HUDEP-2 (cell line): Measurements from ENCODE around the gene GRIP1.
"Not testable (repeated sequence)": the region's sequence is repeated elsewhere in the genome, so short reads cannot be mapped to it uniquely, and the experiment has no call there.

ENCODE experiments used
- DNase-seq, 76 experiments: peaks; one replicate each; lab custom pipeline; 2025; ENCODE audit not compliant: unreplicated experiment in 76 of 76; lab: John Stamatoyannopoulos, UW

The GRIP1 gene

GRCh38 chr12:66539431-66539830 lies 139.4 kb downstream of the GRIP1 start:
- DNase-seq: no peak

GRCh38 chr12:66538970-66539369 lies 139.9 kb downstream of the GRIP1 start:
- no peak for DNase-seq

- no peak for DNase-seq
Observed at GRCh38 chr12:66537876-66538275, 141.0 kb downstream of the GRIP1 start.

- no peak for DNase-seq
Observed at GRCh38 chr12:66533767-66534166, 145.1 kb downstream of the GRIP1 start.

GRCh38 chr12:66531766-66532165 lies 147.1 kb downstream of the GRIP1 start:
- DNase-seq: no peak

GRCh38 chr12:66529934-66530333 lies 148.9 kb downstream of the GRIP1 start:
- no peak for DNase-seq

- no peak for DNase-seq
Observed at GRCh38 chr12:66516561-66516960, 162.3 kb downstream of the GRIP1 start.

GRCh38 chr12:66516133-66516532 lies 162.7 kb downstream of the GRIP1 start:
- no peak for DNase-seq

GRCh38 chr12:66514581-66514980 lies 164.3 kb downstream of the GRIP1 start:
- no peak for DNase-seq

- DNase-seq: no peak
Observed at GRCh38 chr12:66508025-66508424, 170.9 kb downstream of the GRIP1 start.

- no peak for DNase-seq
Observed at GRCh38 chr12:66503746-66504145, 175.1 kb downstream of the GRIP1 start.

- no peak for DNase-seq
Observed at GRCh38 chr12:66502911-66503310, 176.0 kb downstream of the GRIP1 start.

GRCh38 chr12:66500841-66501240 lies 178.0 kb downstream of the GRIP1 start:
- DNase-seq: no peak

GRCh38 chr12:66500091-66500490 lies 178.8 kb downstream of the GRIP1 start:
- no peak for DNase-seq

GRCh38 chr12:66499000-66499399 lies 179.9 kb downstream of the GRIP1 start:
- DNase-seq: no peak

GRCh38 chr12:66498059-66498458 lies 180.8 kb downstream of the GRIP1 start:
- not testable (repeated sequence) for DNase-seq

GRCh38 chr12:66497008-66497897 lies 181.6 kb downstream of the GRIP1 start:
- DNase-seq: no peak

GRCh38 chr12:66496595-66496994 lies 182.3 kb downstream of the GRIP1 start:
- DNase-seq: no peak

GRCh38 chr12:66495709-66496108 lies 183.2 kb downstream of the GRIP1 start:
- no peak for DNase-seq

- no peak for DNase-seq
Observed at GRCh38 chr12:66493819-66494218, 185.1 kb downstream of the GRIP1 start.

- DNase-seq: no peak
Observed at GRCh38 chr12:66491853-66492252, 187.0 kb downstream of the GRIP1 start.

GRCh38 chr12:66482351-66483203 lies 196.3 kb downstream of the GRIP1 start:
- no peak for DNase-seq
